Endothelial cell of umbilical vein (primary cell): ENCODE measurements around the gene LLCFC1. TPM values are rescaled to one million over a fixed set of nuclear protein-coding genes. Genes with fewer than 3 reads are reported as not detected.

ENCODE experiments used
- BruUV-seq: library from RNA; stranded (reverse); fragments of 400-500 nt; replicated peaks from 2 replicates; lab custom pipeline; 2021; lab: Mats Ljungman, UMichigan
- CTCF ChIA-PET: fragments of 300-600, 350-600 bp; sonication (Branson Sonifier 250); formaldehyde crosslinking; loops from one replicate; lab custom pipeline; 2021; ENCODE audit warnings: antibody characterized with exemption, inconsistent platforms; lab: Charles Lee
- POLR2A ChIA-PET: fragments of 300-600, 350-600 bp; sonication (Branson Sonifier 250); formaldehyde crosslinking; loops from one replicate; lab custom pipeline; 2021; ENCODE audit warnings: antibody characterized with exemption, inconsistent platforms; lab: Charles Lee
- DNase-seq: peaks from one replicate; pipeline ENCODE4 v3.0.0-alpha.2; 2011; ENCODE audit warnings: low read depth, low spot score
- FAIRE-seq: peaks from 2 replicates; lab custom pipeline; 2011; peaks lifted over from hg19 to GRCh38; lab: Jason Lieb, UNC
- H2AFZ ChIP-seq: 2 replicates; pipeline ENCODE4 v1.6.0; 2012; ENCODE audit warnings: low read depth, low read length, control low read depth, inconsistent platforms
- H3K27ac ChIP-seq: 2 replicates; pipeline ENCODE4 v1.5.1; 2011; ENCODE audit warnings: low read depth, mild to moderate bottlenecking, control low read depth, low read length, moderate library complexity; ENCODE audit not compliant: insufficient read depth
- H3K27me3 ChIP-seq, 2 experiments: 2 replicates each; pipeline versions ENCODE4 v1.6.0 to v1.6.1; 2011; ENCODE audit warnings: low read length in 2 of 2, mixed read lengths in 1 of 2; ENCODE audit not compliant: control insufficient read depth in 2 of 2, insufficient read depth in 2 of 2
- H3K36me3 ChIP-seq, 2 experiments: 2 replicates in 1 of 2; 3 replicates in 1 of 2; pipeline ENCODE4 v1.5.1; 2011; ENCODE audit warnings: low read length in 2 of 2, mild to moderate bottlenecking in 1 of 2, moderate library complexity in 1 of 2; ENCODE audit not compliant: control insufficient read depth in 2 of 2, insufficient read depth in 2 of 2; ENCODE audit errors: extremely low read depth in 1 of 2
- H3K4me1 ChIP-seq: 3 replicates; pipeline ENCODE4 v1.5.1; 2011; ENCODE audit warnings: mild to moderate bottlenecking, low read length; ENCODE audit not compliant: control insufficient read depth, insufficient read depth; ENCODE audit errors: extremely low read depth
- H3K4me2 ChIP-seq: 2 replicates; pipeline ENCODE4 v1.6.1; 2011; ENCODE audit warnings: low read length, control low read depth, mixed read lengths; ENCODE audit not compliant: insufficient read depth
- H3K4me3 ChIP-seq, 3 experiments: fragments of 200-600 bp in 1 of 3; sonication (generic), shearing (Covaris generic) in 1 of 3; replicated peaks in 1 of 3; 2 replicates each; pipeline ENCODE4 v1.5.1; 2011 to 2016; ENCODE audit warnings: control low read depth in 3 of 3, low read length in 3 of 3, mild to moderate bottlenecking in 2 of 3, inconsistent platforms in 1 of 3, low read depth in 1 of 3, moderate library complexity in 1 of 3; ENCODE audit not compliant: insufficient read depth in 1 of 3
- H3K79me2 ChIP-seq: 2 replicates; pipeline ENCODE4 v1.6.0; 2012; ENCODE audit warnings: low read length, inconsistent platforms; ENCODE audit not compliant: control insufficient read depth, insufficient read depth
- H3K9ac ChIP-seq: replicated peaks from 2 replicates; pipeline ENCODE3; 2011; ENCODE audit warnings: low read length, control low read depth; ENCODE audit not compliant: insufficient read depth; ENCODE audit errors: extremely low read depth
- H3K9me1 ChIP-seq: replicated peaks from 3 replicates; pipeline ENCODE4 v1.6.0; 2011; ENCODE audit warnings: mild to moderate bottlenecking, low read length; ENCODE audit not compliant: control insufficient read depth, insufficient read depth; ENCODE audit errors: extremely low read depth
- H3K9me3 ChIP-seq: replicated peaks from 2 replicates; pipeline ENCODE4 v1.5.1; 2012; ENCODE audit warnings: low read length, inconsistent platforms; ENCODE audit not compliant: control insufficient read depth, insufficient read depth
- H4K20me1 ChIP-seq: replicated peaks from 2 replicates; pipeline ENCODE3; 2011; ENCODE audit warnings: mild to moderate bottlenecking, low read length; ENCODE audit not compliant: control insufficient read depth, insufficient read depth; ENCODE audit errors: extremely low read depth
- CTCF ChIP-seq, 2 donors: IDR thresholded peaks; 1 replicate in 1 of 2; 2 replicates in 1 of 2; pipeline ENCODE4 v1.5.1; 2011; ENCODE audit warnings: low read length in 2 of 2, mild to moderate bottlenecking in 2 of 2, moderate library complexity in 2 of 2, control low read depth in 1 of 2, inconsistent platforms in 1 of 2, low read depth in 1 of 2; ENCODE audit not compliant: insufficient read depth in 1 of 2; ENCODE audit errors: extremely low read depth in 1 of 2
- EZH2 ChIP-seq: IDR thresholded peaks from 2 replicates; pipeline ENCODE4 v1.6.1; 2012; ENCODE audit warnings: borderline replicate concordance, low read depth, mild to moderate bottlenecking, moderate library complexity, low read length, inconsistent platforms; ENCODE audit not compliant: severe bottlenecking
- FOS ChIP-seq: IDR thresholded peaks from 2 replicates; pipeline ENCODE4 v1.6.1; 2011; ENCODE audit warnings: mild to moderate bottlenecking, low read length, moderate library complexity, borderline replicate concordance; ENCODE audit not compliant: insufficient read depth
- GATA2 ChIP-seq: IDR thresholded peaks from 2 replicates; pipeline ENCODE4 v1.7.0; 2011; ENCODE audit warnings: low read depth, mild to moderate bottlenecking, moderate library complexity, mixed read lengths, low read length; ENCODE audit not compliant: insufficient read length, insufficient read depth
- JUN ChIP-seq: IDR thresholded peaks from 2 replicates; pipeline ENCODE4 v1.6.1; 2011; ENCODE audit warnings: borderline replicate concordance, low read depth; ENCODE audit not compliant: insufficient read length, insufficient read depth
- MAX ChIP-seq: IDR thresholded peaks from 2 replicates; pipeline ENCODE4 v1.6.1; 2011; ENCODE audit not compliant: insufficient read depth, insufficient read length
- MYC ChIP-seq: IDR thresholded peaks from one replicate; pipeline ENCODE4 v1.6.1; 2011; ENCODE audit warnings: mild to moderate bottlenecking, low read depth, low read length
- POLR2A ChIP-seq: IDR thresholded peaks from 2 replicates; pipeline ENCODE4 v1.6.1; 2012; ENCODE audit warnings: low read depth, mild to moderate bottlenecking, control low read depth, low read length
- POLR2AphosphoS5 ChIP-seq: IDR thresholded peaks from 2 replicates; pipeline ENCODE4 v1.6.1; 2012; ENCODE audit warnings: low read depth, mild to moderate bottlenecking, control low read depth, low read length, moderate library complexity; ENCODE audit not compliant: insufficient read depth
- dilution Hi-C: fragments of 300-500 bp; cut with MboI; formaldehyde crosslinking; loops from one replicate; pipeline ENCODE4 v1.15.0; 2019; ENCODE audit warnings: low sequenced_read_pairs; ENCODE audit not compliant: extremely low pct_ligation_motif_present
- intact Hi-C: fragments of 100-400 bp; cut with micrococcal nuclease; formaldehyde crosslinking; loops from one replicate; pipeline ENCODE4 v1.10.0; 2022
- polyA plus RNA-seq, 4 experiments: library from polyadenylated mRNA; depleted of rRNA in 3 of 4; stranded (reverse) in 3 of 4; unstranded in 1 of 4; fragments of >200 nt; gene quantifications; 2 replicates each; pipeline versions ENCODE4 v1.2.1 to v1.2.3, GENCODE V29; 2011 to 2012; ENCODE audit warnings: missing spikeins in 1 of 4
- total RNA-seq: library from RNA; stranded (reverse); gene quantifications from 2 replicates; pipeline ENCODE4 v1.2.3, GENCODE V29; 2021

The LLCFC1 gene
- total and polyA plus RNA-seq, 2 donors (not counting 3 experiments of a cell fraction or from before 2014, with no cell fraction given) = not detected

GRCh38 chr7:142964502-142965246 lies 25.4 kb downstream of the LLCFC1 start:
- H3K9me3 ChIP-seq = no peaks in the 10 kb centered on the region
- no TSS peak for BruUV-seq
- no peak overlapping the region for H3K4me2 ChIP-seq
- no peaks in the 10 kb centered on the region for H3K4me1 ChIP-seq
- DNase-seq = no peak
- dilution Hi-C loops (no loop called here), intact Hi-C loops (no loop called here)
- no peak for FAIRE-seq
- H3K4me3 ChIP-seq = no peak overlapping the region
- H3K27ac ChIP-seq = no peak overlapping the region
- H3K9me1 ChIP-seq = no peaks in the 10 kb centered on the region
- TF ChIP-seq POLR2AphosphoS5 = no peak
- no peaks in the 10 kb centered on the region for H4K20me1 ChIP-seq
- POLR2A ChIA-PET = no interaction called here
- H3K36me3 ChIP-seq = no peaks in the 10 kb centered on the region
- CTCF ChIA-PET = interaction anchor here (0.9 to 1.9 kb wide), 2 partner anchors 9 to 250 kb away, joined by 3 to 5 read pairs; no protein-coding TSS in a partner anchor
- H3K27me3 ChIP-seq = no peaks in the 10 kb centered on the region
- H3K9ac ChIP-seq = no peak overlapping the region
- no peaks in the 10 kb centered on the region for H3K79me2 ChIP-seq
- H2AFZ ChIP-seq = no peak overlapping the region

GRCh38 chr7:142968229-142968628 lies 28.9 kb downstream of the LLCFC1 start:
- H4K20me1 ChIP-seq = no peaks in the 10 kb centered on the region
- FAIRE-seq = no peak
- intact Hi-C loops = no loop called here
- dilution Hi-C loops = no loop called here
- no peak overlapping the region for H2AFZ ChIP-seq
- no peaks in the 10 kb centered on the region for H3K79me2 ChIP-seq
- BruUV-seq = no TSS peak
- no peak overlapping the region for H3K4me2 ChIP-seq
- no peaks in the 10 kb centered on the region for H3K36me3 ChIP-seq
- CTCF ChIA-PET = interaction anchor here (1.0 to 2.0 kb wide), 2 partner anchors 30 to 247 kb away, joined by 3 to 6 read pairs; no protein-coding TSS in a partner anchor
- H3K27ac ChIP-seq = no peak overlapping the region
- no peak overlapping the region for H3K4me3 ChIP-seq
- H3K9ac ChIP-seq = no peak overlapping the region
- no peaks in the 10 kb centered on the region for H3K27me3 ChIP-seq
- H3K4me1 ChIP-seq = no peaks in the 10 kb centered on the region
- H3K9me3 ChIP-seq = no peaks in the 10 kb centered on the region
- TF ChIP-seq FOS = no peak
- TF ChIP-seq MYC = no peak
- TF ChIP-seq MAX = no peak
- no peak for TF ChIP-seq CTCF (IDR thresholded peaks at IDR 0.05; ENCODE audit: extremely low read depth in 1 of 2, insufficient read depth in 1 of 2, low read depth in 1 of 2, low read length in 2 of 2)
- TF ChIP-seq EZH2 = no peak
- TF ChIP-seq POLR2AphosphoS5 = no peak
- no peak for TF ChIP-seq GATA2
- TF ChIP-seq JUN = no peak
- no peak for TF ChIP-seq POLR2A
- POLR2A ChIA-PET = no interaction called here
- H3K9me1 ChIP-seq = no peaks in the 10 kb centered on the region
- DNase-seq = no peak
